GM12878 (cell line): ENCODE measurements around the gene STK11. TPM values are rescaled to one million over a fixed set of nuclear protein-coding genes. Genes with fewer than 3 reads are reported as not detected.

Source experiments
- ATAC-seq: fragments of 200-7000 bp; cut with Tn5 transposase; 3 replicates; pipeline ENCODE4 v1.9.1; 2020; ENCODE audit warnings: mild to moderate bottlenecking, moderate library complexity
- Bru-seq: library from RNA; stranded (reverse); fragments of 400-500 nt; gene quantifications from one replicate; lab custom pipeline; 2021; lab: Mats Ljungman, UMichigan
- BruChase-seq, 2 experiments: library from RNA; stranded (reverse); fragments of 400-500 nt; gene quantifications; one replicate each; lab custom pipeline; 2021; lab: Mats Ljungman, UMichigan
- BruUV-seq: library from RNA; stranded (reverse); fragments of 400-500 nt; replicated peaks from 2 replicates; lab custom pipeline; 2021; lab: Mats Ljungman, UMichigan
- CTCF ChIA-PET: fragments of 300-600 bp; sonication (Branson Sonifier 250); formaldehyde crosslinking; extraction: SDS; loops from one replicate; lab custom pipeline; 2021; ENCODE audit warnings: inconsistent platforms; lab: Yijun Ruan, JAX
- POLR2A ChIA-PET: fragments of 350-600 bp; formaldehyde crosslinking; extraction: SDS; loops from one replicate; lab custom pipeline; 2021; ENCODE audit warnings: inconsistent platforms; lab: Charles Lee
- RAD21 ChIA-PET: fragments of 300-600 bp; sonication (Branson Sonifier 250); formaldehyde crosslinking; loops from one replicate; lab custom pipeline; 2023; ENCODE audit warnings: antibody characterized with exemption; ENCODE audit not compliant: unreplicated experiment; lab: Charles Lee
- SMC1A ChIA-PET: fragments of 300-600 bp; sonication (Branson Sonifier 250); formaldehyde crosslinking; loops from one replicate; lab custom pipeline; 2023; ENCODE audit not compliant: unreplicated experiment, uncharacterized antibody; lab: Charles Lee
- DNase-seq: peaks from one replicate; pipeline ENCODE4 v3.0.0-alpha.2; 2011; ENCODE audit warnings: low read depth, low spot score
- FAIRE-seq: peaks from 3 replicates; lab custom pipeline; 2011; peaks lifted over from hg19 to GRCh38; lab: Jason Lieb, UNC
- H2AFZ ChIP-seq: 2 replicates; pipeline ENCODE4 v1.6.0; 2011; ENCODE audit warnings: low read depth, low read length, control low read depth; ENCODE audit not compliant: control insufficient read depth
- H3K27ac ChIP-seq: 2 replicates; pipeline ENCODE4 v1.5.1; 2011; ENCODE audit warnings: control low read depth; ENCODE audit not compliant: control insufficient read depth, insufficient read depth
- H3K27me3 ChIP-seq, 2 experiments: replicated peaks in 1 of 2; 2 replicates each; pipeline versions ENCODE4 v1.6.0 to v1.6.1; 2011; ENCODE audit warnings: low read length in 1 of 2; ENCODE audit not compliant: control insufficient read depth in 2 of 2, insufficient read depth in 2 of 2
- H3K36me3 ChIP-seq, 2 experiments: 2 replicates each; pipeline ENCODE4 v1.5.1; 2011; ENCODE audit warnings: low read length in 1 of 2; ENCODE audit not compliant: control insufficient read depth in 2 of 2, insufficient read depth in 2 of 2
- H3K4me1 ChIP-seq: 2 replicates; pipeline ENCODE4 v1.6.1; 2011; ENCODE audit warnings: mild to moderate bottlenecking, low read length, moderate library complexity, mixed read lengths; ENCODE audit not compliant: control insufficient read depth, insufficient read depth
- H3K4me2 ChIP-seq: 2 replicates; pipeline ENCODE4 v1.6.0; 2011; ENCODE audit warnings: control low read depth; ENCODE audit not compliant: control insufficient read depth, insufficient read depth
- H3K4me3 ChIP-seq: fragments of 200-600 bp; sonication (generic); 2 replicates; pipeline ENCODE4 v1.5.1; 2016
- H3K79me2 ChIP-seq: 2 replicates; pipeline ENCODE4 v1.6.0; 2011; ENCODE audit warnings: low read length; ENCODE audit not compliant: control insufficient read depth, insufficient read depth
- H3K9ac ChIP-seq: 2 replicates; pipeline ENCODE4 v1.8.0; 2011; ENCODE audit warnings: low read length, control low read depth, mixed read lengths; ENCODE audit not compliant: control insufficient read depth, insufficient read depth
- H3K9me3 ChIP-seq: replicated peaks from 3 replicates; pipeline ENCODE4 v1.5.1; 2011; ENCODE audit warnings: mild to moderate bottlenecking, low read length; ENCODE audit not compliant: control insufficient read depth, insufficient read depth
- H4K20me1 ChIP-seq: 2 replicates; pipeline ENCODE4 v1.6.0; 2011; ENCODE audit not compliant: control insufficient read depth, insufficient read depth
- ATF2 ChIP-seq: IDR thresholded peaks from 2 replicates; pipeline ENCODE4 v1.6.1; 2012; ENCODE audit warnings: low read length, inconsistent platforms
- BMI1 ChIP-seq: fragments of 450-650 bp; IDR thresholded peaks from 2 replicates; pipeline ENCODE4 v1.6.1; 2016; ENCODE audit warnings: mild to moderate bottlenecking, moderate library complexity, borderline replicate concordance
- E2F4 ChIP-seq: IDR thresholded peaks from 2 replicates; pipeline ENCODE4 v1.6.1; 2012; ENCODE audit warnings: low read depth, low read length, improper control_type of control experiment
- ETV6 ChIP-seq, 2 experiments: fragments of 450-650 bp in 1 of 2; IDR thresholded peaks in 1 of 2; conservative IDR thresholded peaks in 1 of 2; 2 replicates each; pipeline ENCODE4 v1.6.1; 2014; ENCODE audit warnings: antibody characterized with exemption in 1 of 2, borderline replicate concordance in 1 of 2, low read depth in 1 of 2, mild to moderate bottlenecking in 1 of 2, moderate library complexity in 1 of 2
- GABPA ChIP-seq: IDR thresholded peaks from 2 replicates; pipeline ENCODE4 v1.6.1; 2014; ENCODE audit warnings: antibody characterized with exemption, low read depth, mild to moderate bottlenecking, inconsistent platforms
- HDAC6 ChIP-seq: fragments of 200-600 bp; sonication (generic); IDR thresholded peaks from one replicate; pipeline ENCODE4 v1.8.0; 2017; ENCODE audit warnings: antibody characterized with exemption; ENCODE audit not compliant: unreplicated experiment
- IRF4 ChIP-seq: IDR thresholded peaks from 2 replicates; pipeline ENCODE4 v1.6.1; 2011; ENCODE audit warnings: low read depth, low read length
- KDM1A ChIP-seq: fragments of 200-600 bp; sonication (generic); IDR thresholded peaks from 2 replicates; pipeline ENCODE4 v1.6.1; 2016; ENCODE audit warnings: borderline replicate concordance
- PAX5 ChIP-seq: IDR thresholded peaks from 2 replicates; pipeline ENCODE4 v1.6.1; 2011; ENCODE audit warnings: low read depth, low read length, borderline replicate concordance
- SMAD1 ChIP-seq: fragments of 450-650 bp; IDR thresholded peaks from 2 replicates; pipeline ENCODE4 v1.6.1; 2018; ENCODE audit warnings: mild to moderate bottlenecking, low read depth; ENCODE audit not compliant: partially characterized antibody
- SREBF2 ChIP-seq: IDR thresholded peaks from 2 replicates; pipeline ENCODE4 v1.6.1; 2012; ENCODE audit warnings: mild to moderate bottlenecking, low read length
- YBX1 ChIP-seq: fragments of 450-650 bp; IDR thresholded peaks from 2 replicates; pipeline ENCODE4 v1.6.1; 2016; ENCODE audit warnings: antibody characterized with exemption
- WGBS: methylation state at CpG from one replicate; pipeline ENCODE4 v1.1.6; 2016; ENCODE audit warnings: low lambda C conversion rate; ENCODE audit not compliant: insufficient replicate concordance, insufficient coverage; ENCODE audit errors: missing lambda C conversion rate; 5-methylcytosine and 5-hydroxymethylcytosine counted together
- in situ Hi-C: fragments of 300-500 bp; cut with MboI; formaldehyde crosslinking; loops from 9 replicates; pipeline ENCODE4 v1.14.3; 2018; ENCODE audit warnings: mixed read lengths
- intact Hi-C: fragments of 100-400 bp; cut with micrococcal nuclease; formaldehyde crosslinking; loops from one replicate; pipeline ENCODE4 v1.14.2; 2022; ENCODE audit not compliant: unreplicated experiment
- long read RNA-seq, 2 experiments: library from polyadenylated mRNA; unstranded; transcript quantifications; one replicate each; pipeline ENCODE4 v2.0.0, GENCODE V29; 2019 to 2020
- polyA minus RNA-seq, 3 experiments: library from RNA; depleted of rRNA, polyadenylated mRNA; stranded (reverse); fragments of >200 nt; gene quantifications; 2 replicates each; pipeline ENCODE4 v1.2.3, GENCODE V29; 2011
- polyA plus RNA-seq, 11 experiments: library from polyadenylated mRNA; depleted of rRNA in 4 of 11; unstranded in 6 of 11; stranded (reverse) in 5 of 11; fragments of >200 nt; fragmentation: Nextera tagmentation in 4 of 11; fragmentation: Illumina TruSeq in 1 of 11; extraction: Ambion mirVana in 4 of 11; extraction: Trizol in 1 of 11; gene quantifications; 1 replicate in 1 of 11; 2 replicates in 10 of 11; pipeline versions ENCODE4 v1.2.1 to v1.2.3, GENCODE V29; 2011 to 2016; ENCODE audit warnings: inconsistent platforms in 2 of 11, missing spikeins in 2 of 11, low read depth in 1 of 11
- total RNA-seq, 4 experiments: library from RNA; depleted of rRNA in 3 of 4; stranded (reverse); fragments of >200 nt in 3 of 4; fragmentation: Illumina TruSeq in 1 of 4; extraction: Trizol in 1 of 4; gene quantifications; 2 replicates each; pipeline versions ENCODE4 v1.2.1 to v1.2.3, GENCODE V29; 2013 to 2021
- TF ChIP-seq, protein P1 (sequence below): fragments of 450-650 bp; conservative IDR thresholded peaks from 2 replicates; pipeline ENCODE4 v1.6.1; 2017; ENCODE audit warnings: mild to moderate bottlenecking, moderate library complexity
- TF ChIP-seq, protein P2 (sequence below): IDR thresholded peaks from 2 replicates; pipeline ENCODE4 v1.6.1; 2012; ENCODE audit warnings: low read depth, low read length, improper control_type of control experiment

Gene STK11
- total RNA-seq (2013; cell fraction: nucleolus; rRNA removed): 65.3 and 74.4 TPM in 2 replicates
- total RNA-seq (2014; rRNA removed): 62.0 and 65.7 TPM in 2 replicates
- total RNA-seq (2014; rRNA removed; fragmentation: Illumina TruSeq; extraction: Trizol): 30.7 and 34.3 TPM in 2 replicates
- total RNA-seq (2021): 64.6 and 71.0 TPM in 2 replicates
- 10.6 TPM for polyA plus RNA-seq (2011; ENCODE audit: low read depth)
- polyA plus RNA-seq (2011; rRNA removed): 30.2 and 31.3 TPM in 2 replicates
- 35.3 and 63.5 TPM in 2 replicates for polyA plus RNA-seq (2011; cell fraction: cytosol; rRNA removed)
- 132 and 164 TPM in 2 replicates for polyA plus RNA-seq (2011; cell fraction: nucleus; rRNA removed)
- polyA plus RNA-seq (2012): 35.5 and 36.4 TPM in 2 replicates
- polyA plus RNA-seq (2014; fragmentation: Illumina TruSeq; extraction: Trizol): 8.5 and 16.3 TPM in 2 replicates
- polyA plus RNA-seq (2014; fragmentation: Nextera tagmentation; extraction: Ambion mirVana): under 1 TPM; 0.33 to 0.74 TPM
- polyA plus RNA-seq (2014; rRNA removed): 57.0 and 69.5 TPM in 2 replicates
- 1 to 10 TPM; 4.9 to 5.4 TPM for polyA plus RNA-seq (2016; fragmentation: Nextera tagmentation; extraction: Ambion mirVana)
- 31.5 and 37.9 TPM in 2 replicates for polyA minus RNA-seq (2011; rRNA and poly(A)+ RNA removed)
- polyA minus RNA-seq (2011; cell fraction: cytosol; rRNA and poly(A)+ RNA removed): 19.5 and 22.7 TPM in 2 replicates
- 19.9 and 33.8 TPM in 2 replicates for polyA minus RNA-seq (2011; cell fraction: nucleus; rRNA and poly(A)+ RNA removed)
- percentile 60 among the genes with signal in this experiment for Bru-seq, nascent RNA
- BruChase-seq, experiment 1, labeled RNA remaining after a 6-hour chase: percentile 77 among the genes with signal in this experiment
- percentile 72 among the genes with signal in this experiment for BruChase-seq, experiment 2, labeled RNA remaining after a 2-hour chase
- long read RNA-seq, experiment 1, partial matches to known transcripts: 1 of 3 reads
- long read RNA-seq, experiment 1, other reads (novel, unspliced or antisense): 0 of 3 reads
- long read RNA-seq, experiment 2: 0 reads

DNA sequence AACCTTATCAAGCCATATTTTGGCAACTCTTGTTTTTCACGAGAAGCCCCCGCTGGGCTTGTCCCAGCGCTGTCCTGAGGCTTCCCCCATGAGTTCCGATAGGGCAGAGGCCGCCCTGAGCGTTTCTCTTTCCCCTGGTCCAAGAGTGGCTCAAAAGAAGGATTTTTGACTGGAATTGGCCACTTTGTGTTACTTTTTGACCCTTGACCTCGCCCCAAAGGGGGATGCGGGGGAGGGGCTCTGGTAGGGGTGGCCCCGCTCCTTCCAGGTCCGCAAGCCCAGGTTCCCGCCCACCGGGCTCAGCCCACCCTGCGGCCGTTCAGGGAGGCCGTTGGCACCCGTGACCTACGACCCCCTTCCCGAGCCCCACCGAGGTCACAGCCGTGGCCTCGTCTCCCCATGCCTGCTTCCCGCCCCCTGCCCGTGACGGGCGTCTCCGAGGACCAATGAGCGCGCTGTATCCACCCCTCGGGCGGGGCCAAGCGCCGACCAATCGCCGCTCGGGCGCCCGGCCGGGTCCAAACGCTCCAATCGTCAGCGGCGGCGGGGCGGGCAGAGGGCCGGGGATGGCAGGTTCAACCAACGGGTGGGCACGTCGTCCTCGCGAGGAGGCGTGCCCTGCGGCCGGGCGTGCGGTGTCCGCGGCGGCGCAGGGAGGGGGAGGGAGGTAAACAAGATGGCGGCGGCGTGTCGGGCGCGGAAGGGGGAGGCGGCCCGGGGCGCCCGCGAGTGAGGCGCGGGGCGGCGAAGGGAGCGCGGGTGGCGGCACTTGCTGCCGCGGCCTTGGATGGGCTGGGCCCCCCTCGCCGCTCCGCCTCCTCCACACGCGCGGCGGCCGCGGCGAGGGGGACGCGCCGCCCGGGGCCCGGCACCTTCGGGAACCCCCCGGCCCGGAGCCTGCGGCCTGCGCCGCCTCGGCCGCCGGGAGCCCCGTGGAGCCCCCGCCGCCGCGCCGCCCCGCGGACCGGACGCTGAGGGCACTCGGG is at the start of gene STK11:
Gene STK11 (plus strand): TSS at position 665 of the 986 bp plus-strand sequence. CDS start 1,136 bp downstream, outside the sequence.
- intact Hi-C loops (no loop called here), in situ Hi-C loops (no loop called here)
- peaks cover 44% of the 10 kb centered on the region for H3K79me2 ChIP-seq
- H3K4me2 ChIP-seq: peak within 1 kb of the TSS; percentile 91
- H3K4me1 ChIP-seq: peaks cover 17% of the 10 kb centered on the region
- H2AFZ ChIP-seq: peak within 1 kb of the TSS; percentile 85
- DNase-seq (peak; percentile 83), ATAC-seq (peak; percentile 97), FAIRE-seq (peak; percentile 88)
- ChIA-PET RAD21 (no interaction called here), CTCF (no interaction called here), SMC1A (no interaction called here), POLR2A (interaction anchor here (0.7 kb wide), 1 partner anchor 92 kb away, joined by 3 read pairs; no protein-coding TSS in a partner anchor)
- BruUV-seq: no TSS peak
- H3K9ac ChIP-seq: peak within 1 kb of the TSS; percentile 88
- H3K27me3 ChIP-seq: no peaks in the 10 kb centered on the region
- peak within 1 kb of the TSS; percentile 98 for H3K4me3 ChIP-seq
- 7% methylated on average over 63 of the region's 114 CpGs for WGBS
- peaks cover 0 to 6% of the 10 kb centered on the region in 2 experiments; a peak in 1 of 4 replicates for H3K36me3 ChIP-seq
- peak within 1 kb of the TSS; percentile 66 for H3K27ac ChIP-seq
- no peaks in the 10 kb centered on the region; the same call in 1 of the 2 replicates for H4K20me1 ChIP-seq
- no peaks in the 10 kb centered on the region for H3K9me3 ChIP-seq
- no peak for TF ChIP-seq SREBF2
- TF ChIP-seq, protein P1, sequence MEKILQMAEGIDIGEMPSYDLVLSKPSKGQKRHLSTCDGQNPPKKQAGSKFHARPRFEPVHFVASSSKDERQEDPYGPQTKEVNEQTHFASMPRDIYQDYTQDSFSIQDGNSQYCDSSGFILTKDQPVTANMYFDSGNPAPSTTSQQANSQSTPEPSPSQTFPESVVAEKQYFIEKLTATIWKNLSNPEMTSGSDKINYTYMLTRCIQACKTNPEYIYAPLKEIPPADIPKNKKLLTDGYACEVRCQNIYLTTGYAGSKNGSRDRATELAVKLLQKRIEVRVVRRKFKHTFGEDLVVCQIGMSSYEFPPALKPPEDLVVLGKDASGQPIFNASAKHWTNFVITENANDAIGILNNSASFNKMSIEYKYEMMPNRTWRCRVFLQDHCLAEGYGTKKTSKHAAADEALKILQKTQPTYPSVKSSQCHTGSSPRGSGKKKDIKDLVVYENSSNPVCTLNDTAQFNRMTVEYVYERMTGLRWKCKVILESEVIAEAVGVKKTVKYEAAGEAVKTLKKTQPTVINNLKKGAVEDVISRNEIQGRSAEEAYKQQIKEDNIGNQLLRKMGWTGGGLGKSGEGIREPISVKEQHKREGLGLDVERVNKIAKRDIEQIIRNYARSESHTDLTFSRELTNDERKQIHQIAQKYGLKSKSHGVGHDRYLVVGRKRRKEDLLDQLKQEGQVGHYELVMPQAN: peak; percentile 76
- TF ChIP-seq HDAC6: no peak
- TF ChIP-seq, protein P2, sequence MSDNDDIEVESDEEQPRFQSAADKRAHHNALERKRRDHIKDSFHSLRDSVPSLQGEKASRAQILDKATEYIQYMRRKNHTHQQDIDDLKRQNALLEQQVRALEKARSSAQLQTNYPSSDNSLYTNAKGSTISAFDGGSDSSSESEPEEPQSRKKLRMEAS: peak; percentile 67
- TF ChIP-seq KDM1A: no peak
- no peak for TF ChIP-seq IRF4
- TF ChIP-seq ATF2: no peak
- TF ChIP-seq ETV6 (conservative IDR thresholded peaks at IDR 0.05 in 1 of 2, IDR thresholded peaks at IDR 0.05 in 1 of 2; ENCODE audit: borderline replicate concordance in 1 of 2, low read depth in 1 of 2): no peak
- no peak for TF ChIP-seq GABPA
- no peak for TF ChIP-seq SMAD1
- peak; percentile 47; the same call in 1 of the 2 replicates for TF ChIP-seq E2F4
- TF ChIP-seq YBX1: no peak
- no peak for TF ChIP-seq BMI1
- TF ChIP-seq PAX5: no peak
